HepG2 (cell line): Measurements from ENCODE around the gene TBC1D10B. TPM values are rescaled to one million over a fixed set of nuclear protein-coding genes. Genes with fewer than 3 reads are reported as not detected.

Experiments used
- ATF3 ChIP-seq: sonication (generic); formaldehyde crosslinking; IDR thresholded peaks from 2 replicates; pipeline ENCODE4 v1.4.0; 2020; ENCODE audit warnings: missing genetic modification reagents
- EED ChIP-seq: sonication (generic); formaldehyde crosslinking; IDR thresholded peaks from 2 replicates; pipeline ENCODE4 v1.5.0; 2020; ENCODE audit warnings: mild to moderate bottlenecking, missing genetic modification reagents
- HOXA5 ChIP-seq: sonication (generic); formaldehyde crosslinking; IDR thresholded peaks from 2 replicates; pipeline ENCODE4 v1.4.0; 2020; ENCODE audit warnings: missing genetic modification reagents
- JARID2 ChIP-seq: sonication (generic); formaldehyde crosslinking; IDR thresholded peaks from 2 replicates; pipeline ENCODE4 v1.8.1; 2023; ENCODE audit warnings: missing genetic modification reagents, inconsistent platforms; ENCODE audit not compliant: insufficient replicate concordance
- KDM5A ChIP-seq: fragments of 200-600 bp; sonication (generic); IDR thresholded peaks from 2 replicates; pipeline ENCODE4 v1.7.0; 2018; ENCODE audit warnings: antibody characterized with exemption, mild to moderate bottlenecking, low read length, borderline replicate concordance
- MEF2D ChIP-seq: sonication (generic); formaldehyde crosslinking; IDR thresholded peaks from 2 replicates; pipeline ENCODE4 v1.5.1; 2020; ENCODE audit warnings: mild to moderate bottlenecking, missing genetic modification reagents
- MXD1 ChIP-seq: sonication (generic); formaldehyde crosslinking; IDR thresholded peaks from 2 replicates; pipeline ENCODE4 v1.4.0; 2020; ENCODE audit warnings: mild to moderate bottlenecking, missing genetic modification reagents
- RARA ChIP-seq: IDR thresholded peaks from 2 replicates; pipeline ENCODE4 v1.6.1; 2016; ENCODE audit warnings: missing genetic modification reagents, missing compliant biosample characterization
- RFX1 ChIP-seq: fragments of 450-650 bp; IDR thresholded peaks from 2 replicates; pipeline ENCODE4 v1.6.1; 2017
- TCF12 ChIP-seq, 2 experiments: fragments of 450-650 bp in 1 of 2; sonication (generic) in 1 of 2; formaldehyde crosslinking in 1 of 2; IDR thresholded peaks; 2 replicates each; pipeline versions ENCODE4 v1.6.1 to v1.8.0; 2017 to 2022; ENCODE audit warnings: antibody characterized with exemption in 1 of 2, mild to moderate bottlenecking in 1 of 2, missing genetic modification reagents in 1 of 2, moderate library complexity in 1 of 2
- THAP8 ChIP-seq: sonication (generic); formaldehyde crosslinking; IDR thresholded peaks from 2 replicates; pipeline ENCODE4 v1.5.1; 2020; ENCODE audit warnings: missing genetic modification reagents, mild to moderate bottlenecking, borderline replicate concordance
- ZEB1 ChIP-seq: IDR thresholded peaks from 2 replicates; pipeline ENCODE4 v1.6.1; 2012; ENCODE audit warnings: mild to moderate bottlenecking, low read depth, inconsistent platforms; ENCODE audit not compliant: insufficient replicate concordance
- ZFP62 ChIP-seq: sonication (generic); formaldehyde crosslinking; IDR thresholded peaks from 2 replicates; pipeline ENCODE4 v1.4.0; 2020; ENCODE audit warnings: missing genetic modification reagents
- ZMYM2 ChIP-seq: sonication (generic); formaldehyde crosslinking; IDR thresholded peaks from 2 replicates; pipeline ENCODE4 v1.8.0; 2022; ENCODE audit warnings: mild to moderate bottlenecking, missing genetic modification reagents
- ZNF30 ChIP-seq: sonication (generic); formaldehyde crosslinking; IDR thresholded peaks from 2 replicates; pipeline ENCODE4 v1.5.0; 2020; ENCODE audit warnings: mild to moderate bottlenecking, missing genetic modification reagents
- ZNF329 ChIP-seq: sonication (generic); formaldehyde crosslinking; IDR thresholded peaks from 2 replicates; pipeline ENCODE4 v1.9.0; 2021; ENCODE audit warnings: low read depth, mild to moderate bottlenecking, missing genetic modification reagents
- ZNF468 ChIP-seq: sonication (generic); formaldehyde crosslinking; IDR thresholded peaks from 2 replicates; pipeline ENCODE4 v1.8.0; 2022; ENCODE audit warnings: mild to moderate bottlenecking, moderate library complexity, missing genetic modification reagents
- ZNF747 ChIP-seq: sonication (generic); formaldehyde crosslinking; IDR thresholded peaks from 2 replicates; pipeline ENCODE4 v1.8.1; 2023; ENCODE audit warnings: missing genetic modification reagents, mild to moderate bottlenecking, borderline replicate concordance
- ZNF790 ChIP-seq: sonication (generic); formaldehyde crosslinking; IDR thresholded peaks from 2 replicates; pipeline ENCODE4 v1.8.0; 2022; ENCODE audit warnings: missing genetic modification reagents, mild to moderate bottlenecking, borderline replicate concordance
- ZSCAN20 ChIP-seq: sonication (generic); formaldehyde crosslinking; IDR thresholded peaks from 2 replicates; pipeline ENCODE4 v1.4.0; 2020; ENCODE audit warnings: missing genetic modification reagents, mild to moderate bottlenecking, borderline replicate concordance
- ZSCAN29 ChIP-seq: sonication (generic); formaldehyde crosslinking; conservative IDR thresholded peaks from 2 replicates; pipeline ENCODE4 v1.4.0; 2020; ENCODE audit warnings: mild to moderate bottlenecking, missing genetic modification reagents
- ZSCAN31 ChIP-seq: sonication (generic); formaldehyde crosslinking; IDR thresholded peaks from 2 replicates; pipeline ENCODE4 v1.5.0; 2020; ENCODE audit warnings: low read depth, mild to moderate bottlenecking, missing genetic modification reagents
- polyA plus RNA-seq, 8 experiments: library from polyadenylated mRNA; depleted of rRNA in 3 of 8; stranded (reverse) in 7 of 8; unstranded in 1 of 8; fragments of >200 nt; fragmentation: Illumina TruSeq in 4 of 8; extraction: Trizol in 4 of 8; gene quantifications; 2 replicates each; pipeline versions ENCODE4 v1.2.1 to v1.2.3, GENCODE V29; 2011 to 2016; ENCODE audit warnings: low read depth in 4 of 8, missing spikeins in 1 of 8, mixed read lengths in 1 of 8; ENCODE audit not compliant: insufficient read depth in 1 of 8
- total RNA-seq, 5 experiments: library from RNA; depleted of rRNA; stranded (reverse); fragments of >200 nt; fragmentation: Illumina TruSeq; extraction: Trizol; gene quantifications; 2 replicates each; pipeline ENCODE4 v1.2.3, GENCODE V29; 2016; ENCODE audit warnings: low read depth in 1 of 5
- TF ChIP-seq, protein P1 (sequence below): sonication (generic); formaldehyde crosslinking; IDR thresholded peaks from 2 replicates; pipeline ENCODE4 v1.4.0; 2020; ENCODE audit warnings: missing genetic modification reagents
- TF ChIP-seq, protein P2 (sequence below): sonication (generic); formaldehyde crosslinking; IDR thresholded peaks from 2 replicates; pipeline ENCODE4 v1.8.1; 2023; ENCODE audit warnings: mild to moderate bottlenecking, inconsistent platforms, moderate library complexity, missing genetic modification reagents, borderline replicate concordance

The TBC1D10B gene
- total and polyA plus RNA-seq, 2 of the 13 experiments (the other 11 are each of a cell fraction or from before 2014, with no cell fraction given), result 15.7 to 24.8 TPM

DNA sequence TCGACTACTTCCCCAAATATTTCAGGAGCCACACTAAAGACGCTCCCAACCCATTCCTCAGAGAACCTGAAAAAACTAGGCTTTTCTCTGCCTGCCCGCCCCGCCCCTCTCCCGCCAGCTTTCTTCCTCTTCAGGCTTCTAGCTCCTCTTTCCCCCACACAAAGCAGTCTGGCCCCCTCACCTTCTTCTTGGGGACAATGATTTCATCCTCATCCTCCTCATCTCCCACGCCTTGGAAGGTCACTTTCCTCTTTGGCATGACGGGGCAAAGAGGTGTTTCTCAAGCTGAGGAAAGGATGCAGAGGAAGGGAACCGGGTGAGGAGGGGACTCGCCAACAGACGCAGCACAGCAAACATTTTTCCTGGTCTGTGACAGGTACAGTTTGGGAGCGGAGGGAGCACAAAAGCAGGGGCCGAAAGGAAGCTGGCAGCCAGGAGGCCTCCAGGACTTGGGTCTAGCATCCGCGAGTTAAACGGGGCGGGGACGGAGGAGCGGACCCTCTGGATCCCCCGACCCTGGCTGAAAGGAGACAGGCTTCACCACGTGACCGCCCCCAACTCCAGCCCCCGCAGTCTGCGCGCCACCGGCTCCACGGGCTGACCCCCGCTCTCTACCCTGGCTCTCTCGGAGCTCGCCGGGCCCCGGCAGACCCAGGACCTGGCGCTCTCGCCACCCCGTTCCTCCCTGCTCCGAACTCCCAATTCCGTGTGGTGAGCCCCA, 15.7 kb downstream of the TBC1D10B start (continued):
- TF ChIP-seq, protein P1, sequence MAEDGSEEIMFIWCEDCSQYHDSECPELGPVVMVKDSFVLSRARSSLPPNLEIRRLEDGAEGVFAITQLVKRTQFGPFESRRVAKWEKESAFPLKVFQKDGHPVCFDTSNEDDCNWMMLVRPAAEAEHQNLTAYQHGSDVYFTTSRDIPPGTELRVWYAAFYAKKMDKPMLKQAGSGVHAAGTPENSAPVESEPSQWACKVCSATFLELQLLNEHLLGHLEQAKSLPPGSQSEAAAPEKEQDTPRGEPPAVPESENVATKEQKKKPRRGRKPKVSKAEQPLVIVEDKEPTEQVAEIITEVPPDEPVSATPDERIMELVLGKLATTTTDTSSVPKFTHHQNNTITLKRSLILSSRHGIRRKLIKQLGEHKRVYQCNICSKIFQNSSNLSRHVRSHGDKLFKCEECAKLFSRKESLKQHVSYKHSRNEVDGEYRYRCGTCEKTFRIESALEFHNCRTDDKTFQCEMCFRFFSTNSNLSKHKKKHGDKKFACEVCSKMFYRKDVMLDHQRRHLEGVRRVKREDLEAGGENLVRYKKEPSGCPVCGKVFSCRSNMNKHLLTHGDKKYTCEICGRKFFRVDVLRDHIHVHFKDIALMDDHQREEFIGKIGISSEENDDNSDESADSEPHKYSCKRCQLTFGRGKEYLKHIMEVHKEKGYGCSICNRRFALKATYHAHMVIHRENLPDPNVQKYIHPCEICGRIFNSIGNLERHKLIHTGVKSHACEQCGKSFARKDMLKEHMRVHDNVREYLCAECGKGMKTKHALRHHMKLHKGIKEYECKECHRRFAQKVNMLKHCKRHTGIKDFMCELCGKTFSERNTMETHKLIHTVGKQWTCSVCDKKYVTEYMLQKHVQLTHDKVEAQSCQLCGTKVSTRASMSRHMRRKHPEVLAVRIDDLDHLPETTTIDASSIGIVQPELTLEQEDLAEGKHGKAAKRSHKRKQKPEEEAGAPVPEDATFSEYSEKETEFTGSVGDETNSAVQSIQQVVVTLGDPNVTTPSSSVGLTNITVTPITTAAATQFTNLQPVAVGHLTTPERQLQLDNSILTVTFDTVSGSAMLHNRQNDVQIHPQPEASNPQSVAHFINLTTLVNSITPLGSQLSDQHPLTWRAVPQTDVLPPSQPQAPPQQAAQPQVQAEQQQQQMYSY (CRISPR knock-in tag), result no peak
- TF ChIP-seq ZMYM2, result no peak
- no peak for TF ChIP-seq ZNF30 (CRISPR knock-in tag)
- peak; percentile 31; the same call in 1 of the 2 replicates for TF ChIP-seq EED (CRISPR knock-in tag)
- no peak for TF ChIP-seq ZSCAN20
- TF ChIP-seq, protein P2, sequence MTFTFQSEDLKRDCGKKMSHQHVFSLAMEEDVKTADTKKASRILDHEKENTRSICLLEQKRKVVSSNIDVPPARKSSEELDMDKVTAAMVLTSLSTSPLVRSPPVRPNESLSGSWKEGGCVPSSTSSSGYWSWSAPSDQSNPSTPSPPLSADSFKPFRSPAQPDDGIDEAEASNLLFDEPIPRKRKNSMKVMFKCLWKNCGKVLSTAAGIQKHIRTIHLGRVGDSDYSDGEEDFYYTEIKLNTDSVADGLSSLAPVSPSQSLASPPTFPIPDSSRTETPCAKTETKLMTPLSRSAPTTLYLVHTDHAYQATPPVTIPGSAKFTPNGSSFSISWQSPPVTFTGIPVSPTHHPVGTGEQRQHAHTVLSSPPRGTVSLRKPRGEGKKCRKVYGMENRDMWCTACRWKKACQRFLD (CRISPR knock-in tag), result 0 out of 2 replicates have a peak, but pooled peaks have one; percentile 3
- TF ChIP-seq ZFP62, result no peak
- no peak; the same call in 1 of the 2 replicates for TF ChIP-seq ZSCAN29 (CRISPR knock-in tag)
- TF ChIP-seq HOXA5, result no peak
- no peak for TF ChIP-seq ATF3
- TF ChIP-seq RARA (CRISPR knock-in tag), result no peak
- no peak for TF ChIP-seq THAP8 (CRISPR knock-in tag)
- peak; percentile 14; the same call in 1 of the 2 replicates for TF ChIP-seq ZNF790 (CRISPR knock-in tag)
- TF ChIP-seq TCF12 (IDR thresholded peaks at IDR 0.05), result no peak
- no peak for TF ChIP-seq TCF12 (CRISPR knock-in tag; IDR thresholded peaks at IDR 0.05)
- no peak for TF ChIP-seq JARID2 (CRISPR knock-in tag)
- no peak for TF ChIP-seq ZEB1
- no peak for TF ChIP-seq MXD1 (CRISPR knock-in tag)
- no peak for TF ChIP-seq ZNF329
- TF ChIP-seq MEF2D, result no peak
- peak; percentile 51; the same call in 1 of the 2 replicates for TF ChIP-seq ZNF468
- no peak for TF ChIP-seq ZSCAN31 (CRISPR knock-in tag)
- TF ChIP-seq RFX1, result no peak
- no peak; the same call in 1 of the 2 replicates for TF ChIP-seq KDM5A
- no peak; the same call in 1 of the 2 replicates for TF ChIP-seq ZNF747 (CRISPR knock-in tag)
